ENCODE data around the gene HOXA7.

Gene HOXA7

GRCh38 chr7:27145914-27146412, 10.5 kb downstream of the HOXA7 start:
- DNase-seq, result no peak

DNA sequence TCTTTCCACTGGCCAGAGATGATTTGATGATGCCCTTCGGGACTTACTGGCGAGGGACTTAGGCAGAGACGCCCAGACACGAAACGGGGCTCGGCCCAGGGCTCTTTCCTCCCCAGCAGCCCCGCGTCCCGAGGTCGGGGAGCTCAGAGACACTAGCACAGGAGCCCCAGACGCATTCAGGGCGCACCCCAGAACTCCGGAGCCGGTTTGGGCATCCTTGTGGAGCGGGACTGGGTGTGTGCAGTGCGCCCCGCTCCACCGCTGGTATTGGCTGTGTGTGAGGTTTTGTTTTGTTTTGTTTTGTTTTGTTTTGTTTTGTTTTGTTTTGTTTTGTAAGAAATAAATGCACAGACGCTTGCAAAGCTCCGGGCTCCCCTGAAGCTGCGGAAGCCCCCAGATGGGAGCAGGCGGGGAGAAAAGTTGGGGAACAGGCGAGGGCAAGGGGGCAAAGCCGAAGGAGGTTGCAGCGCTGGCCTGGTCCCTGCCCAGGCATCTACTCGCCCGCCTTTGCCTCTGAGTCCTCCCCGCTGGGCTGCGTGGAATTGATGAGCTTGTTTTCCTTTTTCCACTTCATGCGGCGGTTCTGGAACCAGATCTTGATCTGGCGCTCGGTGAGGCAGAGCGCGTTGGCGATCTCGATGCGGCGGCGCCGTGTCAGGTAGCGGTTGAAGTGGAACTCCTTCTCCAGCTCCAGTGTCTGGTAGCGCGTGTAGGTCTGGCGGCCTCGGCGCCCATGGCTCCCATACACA, 11.1 kb downstream of the HOXA7 start:
- no peak for DNase-seq

DNA sequence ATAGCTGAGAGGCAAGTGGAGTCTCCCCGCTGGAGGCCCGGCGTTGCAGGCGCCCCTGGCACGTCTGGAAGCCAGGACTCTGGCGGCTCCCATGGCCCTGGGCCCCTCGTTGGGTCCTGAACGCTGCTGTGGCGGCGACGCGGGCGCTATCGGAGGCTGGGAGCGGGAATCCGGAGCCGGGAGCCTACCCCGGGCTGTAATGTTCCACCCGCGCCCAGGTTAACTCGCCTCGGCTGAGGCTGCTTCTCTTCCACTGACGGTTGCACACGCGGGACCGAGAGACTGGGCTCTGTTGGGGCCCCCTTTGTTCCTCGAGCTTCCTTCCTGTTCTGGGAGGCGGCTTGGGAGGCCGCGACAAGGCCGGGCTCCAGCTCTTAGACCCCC, 11.7 kb downstream of the HOXA7 start:
- DNase-seq, result no peak

DNA sequence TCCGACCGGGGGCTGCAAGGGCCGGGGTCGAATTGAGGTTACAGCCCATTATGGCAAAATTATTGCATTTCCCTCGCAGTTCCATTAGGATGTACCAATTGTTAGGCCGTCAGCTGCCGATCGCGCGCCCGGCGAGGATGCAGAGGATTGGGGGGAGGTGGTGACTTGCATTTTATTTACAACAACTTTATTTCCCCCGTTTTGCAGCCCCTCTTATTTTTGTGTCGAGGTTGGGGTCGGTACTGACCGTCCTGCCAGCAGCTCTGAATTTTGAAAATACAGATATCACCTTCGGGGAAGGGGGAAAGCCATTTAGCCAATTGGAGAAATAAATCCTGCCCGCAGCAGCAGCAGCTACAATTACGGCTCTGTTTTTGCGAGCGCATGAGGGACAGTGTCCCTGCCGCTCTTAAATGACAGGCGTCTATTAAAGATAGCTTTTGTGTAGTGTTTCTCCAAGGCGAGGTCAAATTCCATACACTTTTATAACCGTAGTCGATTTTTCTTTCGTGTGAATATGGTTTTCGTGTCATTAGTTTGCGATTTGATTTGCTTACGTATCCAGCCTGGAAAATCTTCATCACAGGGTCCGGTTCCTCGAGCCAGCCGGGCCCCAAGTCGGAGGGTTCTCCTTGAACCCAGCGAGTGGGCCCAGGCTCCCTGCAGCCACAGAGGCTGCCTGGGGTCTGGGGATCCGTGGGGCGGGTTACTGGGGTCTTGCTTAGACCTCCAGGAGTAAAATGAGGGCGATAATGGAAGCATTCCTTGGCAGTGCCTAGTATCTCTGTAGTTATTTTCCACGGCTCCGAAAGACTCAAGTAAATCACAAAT, 12.3 kb downstream of the HOXA7 start:
- no peak for DNase-seq

- DNase-seq, result peak; percentile 82
Measured at GRCh38 chr7:27143023-27143949, 13.2 kb downstream of the HOXA7 start, which contains the start of gene HOXA5. Gene HOXA5, minus strand, starts transcription at chr7:27143681. Its CDS starts 74 bp downstream, at chr7:27143607.

DNA sequence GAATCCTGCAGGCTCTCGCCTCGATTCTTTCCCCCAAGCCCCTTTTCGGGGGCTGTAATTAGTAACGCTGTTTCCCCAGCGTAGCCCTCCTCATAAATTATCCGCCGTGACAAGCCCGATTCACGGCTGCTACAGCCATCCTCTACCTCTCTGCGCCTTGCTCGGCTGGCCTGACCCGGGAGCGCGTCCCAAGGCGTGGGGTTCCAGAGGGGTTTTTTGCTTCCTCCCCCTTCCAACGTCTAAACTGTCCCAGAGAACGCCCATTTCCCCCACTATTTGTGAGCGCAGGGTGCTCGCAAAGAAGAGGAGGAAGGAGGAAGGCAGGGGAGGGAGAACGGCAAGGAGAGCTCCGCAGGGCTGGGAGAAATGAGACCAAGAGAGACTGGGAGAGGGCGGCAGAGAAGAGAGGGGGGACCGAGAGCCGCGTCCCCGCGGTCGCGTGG, 13.9 kb downstream of the HOXA7 start:
- DNase-seq, result no peak

GRCh38 chr7:27141923-27142579, 14.4 kb downstream of the HOXA7 start:
- DNase-seq, result no peak

- DNase-seq, result no peak
Measured at GRCh38 chr7:27141137-27141922, 15.1 kb downstream of the HOXA7 start.

DNA sequence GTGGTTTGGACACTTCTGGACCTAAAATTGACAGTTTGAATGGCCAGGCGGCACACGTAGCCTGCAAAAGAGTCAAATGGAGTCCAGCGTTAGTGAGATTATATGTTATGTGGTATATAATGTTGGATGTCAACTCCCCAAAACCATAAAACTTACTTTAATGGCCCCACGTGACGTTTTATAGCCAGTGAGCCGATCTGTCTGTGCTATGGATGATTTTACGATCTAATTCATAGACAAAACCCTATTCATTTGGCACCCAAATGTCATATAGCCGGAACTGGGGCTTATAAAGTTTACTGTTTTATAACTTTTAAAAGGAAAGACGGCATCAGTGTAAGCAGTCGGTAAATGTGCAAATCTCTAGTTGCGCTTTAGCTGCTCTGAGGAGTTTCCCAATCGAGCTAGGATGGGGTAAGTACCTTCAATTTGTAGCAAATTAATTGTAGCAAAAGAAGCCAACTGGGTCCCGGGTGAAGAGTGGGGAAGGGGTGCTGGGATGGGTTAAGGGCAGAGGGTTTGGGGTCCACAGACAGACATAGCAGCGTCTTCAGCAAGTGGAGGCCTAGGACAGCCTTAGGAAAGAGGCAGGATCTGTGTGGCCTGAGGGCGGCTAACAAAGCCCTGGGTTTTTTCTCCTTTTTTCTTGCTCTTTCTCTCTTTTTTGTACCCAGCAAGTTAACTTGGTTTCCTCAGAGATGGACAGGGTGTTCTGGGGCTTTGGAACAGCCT, 16.2 kb downstream of the HOXA7 start:
- no peak for DNase-seq

- no peak for DNase-seq
Measured at GRCh38 chr7:27139334-27140125, 16.9 kb downstream of the HOXA7 start.

- DNase-seq, result no peak
Measured at GRCh38 chr7:27138985-27139333, 17.5 kb downstream of the HOXA7 start.

GRCh38 chr7:27138472-27138871, 18.0 kb downstream of the HOXA7 start:
- DNase-seq, result no peak

DNA sequence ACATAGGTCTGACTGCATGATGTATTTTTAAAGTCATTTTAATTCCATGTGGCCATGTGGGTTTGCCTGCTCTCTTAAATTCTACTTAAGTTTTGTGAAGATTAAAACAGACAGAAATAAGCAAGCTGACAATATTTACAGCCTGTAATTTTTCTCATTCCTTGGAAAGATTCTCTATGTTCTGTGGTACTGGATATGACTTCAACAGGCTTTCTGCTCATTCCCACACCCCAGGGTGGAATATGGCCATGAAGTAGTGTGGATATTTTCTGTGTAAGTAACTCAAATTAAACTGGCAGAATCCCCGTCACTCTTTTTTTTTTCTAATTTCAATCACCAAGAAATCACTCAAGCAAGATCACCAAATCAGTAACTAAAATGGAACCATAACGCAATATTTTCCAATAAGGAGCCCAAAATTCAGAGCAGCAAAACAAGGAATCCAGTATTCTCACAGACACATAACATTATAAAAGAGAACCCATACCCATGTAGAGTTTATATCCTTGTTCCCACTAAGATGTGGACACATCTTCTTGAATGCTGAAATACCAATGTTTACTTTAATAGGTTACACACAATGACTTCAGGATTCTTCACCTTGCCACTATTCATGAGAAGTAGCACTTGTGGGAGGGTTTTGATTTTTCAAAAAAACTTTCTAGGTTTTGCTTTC, 18.7 kb downstream of the HOXA7 start:
- DNase-seq, result no peak

- no peak for DNase-seq
Measured at GRCh38 chr7:27134392-27134791, 22.1 kb downstream of the HOXA7 start.

DNA sequence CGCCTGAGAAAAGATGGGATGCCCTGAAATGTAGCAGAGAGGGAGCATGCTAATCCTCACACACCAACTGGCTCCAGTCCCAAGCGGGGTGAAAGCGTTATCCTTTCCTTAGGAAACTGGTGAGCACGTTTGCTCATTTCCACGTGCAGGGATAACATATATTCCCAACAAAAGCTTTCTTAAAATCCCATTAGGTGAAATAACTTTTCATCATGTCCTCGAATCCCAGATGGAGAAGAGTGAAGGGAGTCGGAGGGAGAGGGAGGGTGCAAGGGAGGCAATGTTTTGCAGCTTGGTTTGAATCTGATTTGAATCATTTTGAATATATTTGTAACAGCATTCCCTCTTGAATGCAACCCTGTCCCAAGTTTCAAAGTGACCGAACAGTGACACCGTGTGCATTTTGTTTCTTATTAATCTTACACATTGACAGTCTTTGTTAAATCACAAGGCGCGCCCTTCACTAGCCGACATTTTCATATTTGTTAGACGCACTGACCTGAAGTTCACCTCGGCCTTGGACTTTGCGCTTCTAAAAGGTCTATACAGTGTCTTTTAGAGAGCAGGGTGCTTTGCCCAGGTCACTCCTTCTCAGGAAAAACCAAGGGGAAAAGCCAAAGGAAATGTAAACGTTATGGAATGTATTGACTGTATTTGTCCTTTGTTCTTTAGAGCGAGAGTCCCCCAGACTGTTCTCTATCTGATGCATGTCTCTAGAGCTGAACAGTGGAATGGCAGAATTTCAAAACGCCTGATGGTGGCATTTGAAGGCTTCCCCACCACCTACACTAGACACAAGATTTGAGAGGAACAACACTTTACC, 22.9 kb downstream of the HOXA7 start:
- DNase-seq, result no peak

DNA sequence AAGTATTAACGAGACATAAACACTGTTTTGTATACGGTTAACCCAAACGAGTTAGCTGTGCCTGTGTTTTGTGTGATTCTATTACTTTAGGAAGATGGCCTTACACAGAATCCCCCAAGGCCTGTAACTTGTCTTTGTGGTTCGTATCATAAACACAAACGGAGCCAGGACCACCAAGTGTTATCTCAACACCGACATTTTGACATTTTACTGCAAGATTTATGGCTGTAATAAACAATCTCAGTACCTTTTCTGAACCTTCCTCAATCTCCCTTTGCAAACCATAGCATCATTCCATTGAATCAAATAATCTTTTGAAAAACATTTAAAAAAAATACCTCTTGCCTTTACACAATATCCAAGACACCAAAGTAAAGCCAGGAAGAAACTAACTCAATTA, 23.5 kb downstream of the HOXA7 start:
- no peak for DNase-seq

DNA sequence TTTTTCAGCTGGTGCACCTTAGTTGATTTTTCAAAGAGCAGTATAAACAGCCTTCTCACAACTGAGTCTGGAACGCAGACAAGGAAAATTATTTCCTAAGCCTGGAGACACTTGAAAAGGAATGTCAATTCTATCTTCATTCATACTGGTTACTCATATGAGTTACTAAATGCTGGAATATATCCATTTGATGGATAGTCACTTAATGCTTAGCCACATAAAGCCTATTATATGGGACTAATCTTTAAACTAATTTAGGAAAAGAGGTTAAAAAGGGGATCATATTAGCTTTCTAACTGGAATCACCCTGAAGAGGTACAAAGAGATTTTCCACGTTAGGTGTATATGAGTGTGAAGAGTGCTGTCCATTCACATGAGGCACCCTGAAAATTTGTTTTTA, 24.3 kb downstream of the HOXA7 start:
- DNase-seq, result no peak

DNA sequence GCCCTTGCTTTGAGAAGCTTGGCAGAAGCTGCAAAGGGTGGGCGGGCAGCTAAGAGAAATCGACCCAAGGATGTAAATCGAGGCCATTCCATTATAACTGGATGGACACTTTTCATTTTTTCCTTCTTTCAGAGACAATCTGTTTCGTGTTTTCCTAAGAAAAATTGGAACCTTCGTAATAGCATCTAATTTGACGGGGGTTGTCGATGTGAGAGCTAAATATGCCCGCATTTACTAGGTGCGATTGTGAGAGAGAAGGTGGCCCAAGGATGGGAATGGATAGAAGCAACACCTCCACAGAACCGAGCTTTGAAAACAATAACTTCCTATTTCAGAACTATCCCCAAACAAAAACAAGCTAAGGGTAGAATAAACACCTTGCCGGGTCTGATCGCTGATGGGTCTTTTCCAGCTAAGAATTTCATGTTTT, 25.1 kb downstream of the HOXA7 start:
- DNase-seq, result no peak

All from NCI-H510A (cell line).